Measurements from ENCODE around the gene SPDEF.

Gene SPDEF

GRCh38 chr6:34513646-34514045 is 42.5 kb downstream of the SPDEF start:
- no peak for DNase-seq

GRCh38 chr6:34512738-34513115 is 43.4 kb downstream of the SPDEF start:
- no peak for DNase-seq

DNA sequence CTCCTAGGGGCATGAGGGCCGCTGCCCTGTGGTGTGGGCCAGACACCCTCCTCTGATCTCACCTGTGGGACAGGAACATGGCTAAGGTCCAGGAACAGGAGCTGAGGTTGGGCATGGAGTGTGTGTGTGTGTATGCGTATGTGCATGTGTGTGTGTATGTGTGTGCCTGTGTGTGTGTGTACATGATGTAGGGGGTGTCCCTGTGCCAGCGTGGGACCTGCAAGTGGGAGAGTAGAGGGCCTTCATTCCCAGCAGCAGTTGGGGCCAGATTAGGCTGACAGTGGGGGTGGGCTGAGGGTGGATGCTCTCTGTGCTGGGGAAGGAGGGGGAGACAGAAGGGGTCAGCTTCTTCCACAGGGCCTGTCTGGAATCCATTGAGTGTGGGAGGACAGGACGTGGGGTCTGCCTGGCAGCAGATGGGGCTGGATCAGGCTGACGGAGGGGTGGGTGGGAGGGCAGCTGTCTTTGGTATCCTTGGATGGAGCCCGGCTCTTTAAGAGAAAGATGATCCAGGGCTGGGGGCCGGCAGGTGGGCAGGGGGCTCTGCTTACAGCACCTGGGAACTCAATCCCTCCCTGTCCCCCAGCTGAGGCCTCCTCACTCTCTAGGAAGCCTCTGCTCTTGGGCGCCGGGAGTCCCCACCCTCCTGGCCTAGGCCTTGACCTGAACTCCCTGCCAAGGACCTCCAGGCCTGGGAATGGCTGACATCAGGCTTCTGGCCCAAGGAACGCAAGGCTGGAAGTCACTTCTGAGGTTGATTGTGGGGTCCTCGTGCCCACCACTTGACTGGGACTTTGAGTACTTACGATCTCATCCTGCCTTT is 44.0 kb downstream of the SPDEF start:
- DNase-seq, result no peak

DNA sequence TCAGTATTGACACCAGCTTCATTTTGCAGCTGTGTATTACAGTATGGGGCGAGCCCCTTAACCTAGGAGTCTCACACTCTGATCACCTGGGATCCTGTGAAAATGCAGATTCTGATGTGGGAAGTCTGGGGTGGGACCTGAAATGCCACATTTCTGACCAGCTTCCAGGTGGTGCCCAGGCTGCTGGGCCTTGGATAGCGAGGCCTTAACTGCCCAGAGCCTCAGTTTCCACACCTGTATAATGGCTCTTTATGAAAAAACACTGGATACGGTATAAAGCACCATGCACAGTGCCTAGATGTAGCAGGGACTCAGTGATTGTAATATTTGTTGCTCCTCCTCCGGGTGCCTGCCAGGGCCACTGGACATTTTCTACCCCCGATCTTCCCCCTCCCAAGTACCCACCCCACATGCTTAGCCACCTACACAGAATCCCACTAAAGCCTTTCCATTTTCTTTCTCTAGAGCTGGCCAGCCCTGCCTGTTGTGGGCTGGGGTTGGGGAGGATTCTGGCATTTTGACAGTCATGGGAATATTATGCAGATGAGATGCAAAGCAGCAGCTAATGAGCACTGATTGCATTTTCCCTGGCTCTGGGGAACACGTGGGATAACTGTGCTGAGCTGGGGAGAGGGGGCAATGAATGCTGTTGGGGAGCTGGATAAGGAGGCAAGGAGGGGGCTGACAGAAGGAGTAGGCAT is 44.8 kb downstream of the SPDEF start:
- DNase-seq, result no peak

GRCh38 chr6:34510299-34510698 is 45.8 kb downstream of the SPDEF start:
- no peak for DNase-seq

DNA sequence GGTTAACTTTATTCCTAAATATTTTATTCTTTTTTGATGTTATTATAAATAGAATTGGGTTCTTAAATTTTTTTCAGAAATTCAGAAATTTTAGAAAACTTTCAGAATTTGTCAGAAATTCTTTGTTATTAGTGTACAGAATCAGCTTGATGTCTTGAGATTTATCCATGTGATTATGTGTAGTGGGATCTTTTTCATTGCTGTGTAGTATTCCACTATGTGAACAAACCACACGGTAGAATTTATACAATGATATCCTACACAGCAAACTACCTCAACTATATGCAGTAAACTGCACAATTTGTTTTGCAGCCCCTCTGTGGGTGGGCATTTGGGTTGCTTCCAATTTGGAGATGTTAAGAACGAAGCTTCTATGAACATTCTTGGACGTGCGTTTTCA is 46.3 kb downstream of the SPDEF start:
- no peak for DNase-seq

DNA sequence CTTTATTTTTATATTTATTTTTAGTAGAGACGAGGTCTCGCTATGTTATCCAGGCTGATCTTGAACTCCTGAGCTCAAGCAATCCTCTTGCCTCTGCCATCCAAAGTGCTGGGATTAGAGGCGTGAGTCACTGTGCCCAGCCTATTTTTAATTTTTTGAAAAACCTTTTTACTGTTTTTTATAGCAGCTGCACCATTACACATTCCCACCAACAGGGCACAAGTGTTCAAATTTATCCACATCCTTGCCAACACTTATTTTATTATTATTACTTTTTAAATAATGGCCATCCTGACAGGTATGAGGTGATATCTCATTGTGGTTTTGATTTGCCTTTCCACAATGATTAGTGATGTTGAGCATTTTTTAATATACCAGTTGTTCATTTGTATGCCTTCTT is 47.7 kb downstream of the SPDEF start:
- no peak for DNase-seq

DNA sequence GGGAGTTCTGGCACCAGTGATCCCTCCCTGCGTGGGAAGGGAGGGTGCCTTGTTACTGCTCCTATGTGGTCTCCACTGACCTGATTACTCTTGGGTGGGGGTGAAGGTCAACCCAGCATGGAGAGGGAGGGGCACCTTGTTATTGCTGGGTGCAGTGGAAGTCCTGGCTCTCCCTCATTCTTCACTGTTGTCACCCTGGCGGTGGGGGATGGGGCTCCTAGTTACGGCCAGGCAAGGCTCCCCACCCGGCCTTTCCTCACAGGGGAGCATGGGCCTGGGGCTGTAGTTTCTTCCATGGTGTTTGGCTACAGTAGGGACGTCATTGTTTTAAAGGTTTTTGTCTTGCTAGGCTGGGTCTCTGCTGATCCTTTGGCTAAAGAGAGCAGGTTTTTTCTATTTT is 49.4 kb downstream of the SPDEF start:
- DNase-seq, result no peak

- no peak for DNase-seq
Observed at GRCh38 chr6:34497411-34497810, 58.7 kb downstream of the SPDEF start.

DNA sequence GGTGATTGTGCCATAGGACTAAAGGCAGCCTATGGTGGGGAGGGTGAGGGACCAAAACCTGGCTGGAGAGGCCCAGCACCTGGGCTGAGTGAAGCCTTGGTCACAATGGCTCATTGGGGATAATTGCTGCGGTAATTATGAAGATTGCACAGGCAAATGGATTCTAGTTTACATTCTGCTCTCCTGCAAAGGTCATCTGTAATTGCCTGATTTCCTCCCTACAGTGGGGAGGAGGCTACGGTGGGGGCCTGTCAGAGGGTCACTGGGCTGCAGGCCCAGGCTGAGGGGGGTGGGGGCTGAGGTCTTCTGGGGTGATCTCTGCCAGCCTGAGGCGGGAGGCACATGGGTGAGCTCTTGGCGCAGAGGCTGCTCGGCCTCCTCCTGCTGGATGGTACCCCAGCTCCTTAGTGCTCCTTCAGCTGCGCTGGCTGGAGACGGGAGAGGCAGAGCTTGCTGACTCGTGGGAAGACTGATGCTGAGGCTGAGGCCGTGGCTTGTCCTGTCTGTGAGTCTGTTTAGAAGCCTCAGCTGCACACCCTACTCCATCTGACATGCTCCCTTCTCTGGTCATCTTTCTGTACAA is 59.9 kb downstream of the SPDEF start:
- DNase-seq, result no peak

DNA sequence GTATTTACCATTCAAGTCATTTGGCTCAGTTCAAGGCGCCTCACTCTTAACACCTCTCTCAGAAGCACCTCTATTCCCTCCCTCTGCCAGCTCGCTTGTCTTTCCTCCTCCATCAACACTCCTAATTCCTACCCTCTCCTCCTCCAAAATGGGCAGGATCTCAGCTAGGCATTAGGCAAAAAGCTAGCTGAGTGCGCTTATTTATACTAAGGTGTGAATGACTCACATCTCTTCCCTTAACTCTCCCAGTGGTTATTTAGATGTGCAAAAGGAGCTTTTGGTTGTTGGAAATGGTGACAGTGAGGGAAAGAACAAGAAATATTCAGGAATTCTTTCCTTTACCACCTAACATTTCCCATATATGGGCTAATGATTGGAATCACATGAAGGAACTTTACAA is 61.2 kb downstream of the SPDEF start:
- no peak for DNase-seq

DNA sequence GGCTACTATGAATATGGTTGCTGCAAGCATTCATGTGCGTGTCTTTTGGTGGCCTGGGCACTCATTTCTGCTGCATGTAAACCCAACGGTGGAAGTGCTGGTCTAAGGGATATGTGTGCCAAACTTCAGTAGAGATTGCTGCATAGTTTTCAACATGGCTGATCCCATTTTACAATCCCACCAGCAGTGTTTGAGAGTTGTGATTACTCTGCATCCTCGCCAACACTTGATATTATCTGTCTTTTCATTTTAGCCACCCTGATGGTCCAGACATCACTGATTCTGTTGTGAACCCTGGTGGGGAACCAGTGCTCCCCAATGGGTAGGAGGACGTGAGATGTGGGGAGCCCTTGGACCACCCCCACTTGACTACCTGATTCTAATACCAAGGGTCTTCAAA is 62.8 kb downstream of the SPDEF start:
- no peak for DNase-seq

DNA sequence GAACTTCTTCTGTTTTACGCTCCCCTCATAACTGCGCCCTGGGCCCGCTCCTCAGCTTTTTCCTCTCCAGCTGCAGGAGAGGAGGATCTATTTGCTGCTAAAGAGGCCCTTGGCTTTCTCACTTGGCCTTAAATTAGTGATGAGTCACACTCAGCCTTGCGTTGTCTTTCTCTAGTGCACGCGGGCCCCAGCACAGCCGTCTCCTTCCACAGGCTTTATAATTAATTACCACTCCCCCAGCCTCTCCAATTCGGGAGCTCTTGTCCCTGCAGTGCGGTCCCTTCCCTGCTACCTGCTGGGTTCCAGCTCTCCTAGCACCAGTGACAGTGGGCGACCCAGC is 65.1 kb downstream of the SPDEF start:
- DNase-seq, result no peak

GRCh38 chr6:34490390-34491090 is 65.6 kb downstream of the SPDEF start:
- no peak for DNase-seq

DNA sequence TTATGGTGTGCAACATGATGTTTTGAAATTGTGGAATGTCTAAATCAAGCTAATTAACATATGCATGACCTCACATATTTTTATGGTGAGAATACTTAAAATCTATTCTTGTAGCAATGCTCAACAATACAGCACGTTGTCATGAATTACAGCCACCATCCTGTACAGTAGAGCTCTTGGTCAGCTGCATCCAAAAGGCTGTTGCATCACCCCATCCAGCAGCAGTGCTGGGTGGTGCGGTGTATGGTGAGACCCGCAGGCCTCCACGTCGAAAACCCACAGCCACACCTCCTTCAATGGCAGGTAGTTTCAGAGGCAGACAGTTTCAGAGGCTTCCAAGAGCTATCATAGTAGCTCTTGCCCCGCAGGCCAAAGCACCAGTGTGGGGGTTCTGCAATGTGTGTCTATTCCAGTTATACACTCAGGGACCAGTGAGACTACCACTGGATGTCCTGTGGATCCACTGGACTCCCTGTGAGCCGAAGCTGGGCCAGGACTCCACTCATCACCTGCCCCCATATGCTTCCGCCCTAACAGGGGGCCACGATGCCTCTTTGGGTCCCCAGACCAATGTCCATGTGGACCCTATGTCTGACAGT is 66.8 kb downstream of the SPDEF start:
- no peak for DNase-seq

Measured in T-helper 1 cell (primary cell).